ENCODE results near the gene KBTBD12. TPM values are rescaled to one million over a fixed set of nuclear protein-coding genes. Genes with fewer than 3 reads are reported as not detected.
A peak's percentile ranks its signal among the peaks of the same experiment; 100 is the strongest.

KBTBD12 gene
- total and polyA plus RNA-seq, 4 donors, result 0.02 to 0.89 (median 0.08) TPM; not detected in 1

DNA sequence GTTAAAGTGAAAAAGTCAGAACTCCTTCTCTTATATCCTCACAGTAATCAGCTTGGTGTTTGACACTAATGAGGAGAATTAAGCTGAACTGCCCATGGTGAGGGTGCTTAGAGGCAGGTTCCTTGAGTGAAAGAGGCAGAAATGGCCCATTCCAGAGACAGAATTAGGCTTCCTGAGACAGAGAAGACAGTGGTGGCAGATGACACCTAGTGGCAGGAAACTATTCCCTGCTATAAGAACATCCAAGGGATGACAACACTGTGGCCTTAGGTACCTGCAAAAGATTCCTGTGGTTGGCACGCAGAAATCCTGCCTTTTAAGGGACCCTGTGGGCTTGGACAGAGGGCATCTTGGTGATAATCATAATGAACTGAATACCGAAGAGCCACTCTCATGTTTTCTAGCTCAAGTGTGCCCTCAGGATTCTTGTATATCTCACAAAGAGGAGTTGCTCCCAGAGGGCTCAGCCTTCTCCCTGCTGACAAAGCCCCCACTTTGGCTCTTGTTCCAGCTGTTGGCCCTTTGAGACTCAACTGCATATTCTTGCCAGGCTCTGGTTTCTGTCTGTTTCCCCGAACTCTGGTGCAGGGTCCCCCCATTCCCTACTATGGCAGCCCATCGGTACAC is 56.0 kb downstream of the KBTBD12 start:
- no peak overlapping the region for H3K27ac ChIP-seq (ENCODE audit: low read depth in 1 of 2, low read length in 2 of 2)
- no peak for DNase-seq (ENCODE audit: low spot score)
- WGBS, result 66% methylated on average over 4 of the region's 4 CpGs

More for the DNA sequence above, 56.0 kb downstream of the KBTBD12 start:
- H3K36me3 ChIP-seq (ENCODE audit: control insufficient read depth in 4 of 4, insufficient read depth in 3 of 4, low read depth in 1 of 4, low read length in 3 of 4), result no peaks in the 10 kb centered on the region
- no peak overlapping the region for H3K9ac ChIP-seq (ENCODE audit: low read depth in 1 of 2, low read length in 2 of 2)
- TF ChIP-seq RAD21 (IDR thresholded peaks at IDR 0.05), result peak; percentile 94 to 96
- peak; percentile 73 for TF ChIP-seq CTCF (IDR thresholded peaks at IDR 0.05; ENCODE audit: low read depth, low read length, missing input control)
- TF ChIP-seq, protein P1, sequence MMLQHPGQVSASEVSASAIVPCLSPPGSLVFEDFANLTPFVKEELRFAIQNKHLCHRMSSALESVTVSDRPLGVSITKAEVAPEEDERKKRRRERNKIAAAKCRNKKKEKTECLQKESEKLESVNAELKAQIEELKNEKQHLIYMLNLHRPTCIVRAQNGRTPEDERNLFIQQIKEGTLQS (IDR thresholded peaks at IDR 0.05), result no peak
- TF ChIP-seq FOXA2 (IDR thresholded peaks at IDR 0.05), result no peak
- TF ChIP-seq GABPA (IDR thresholded peaks at IDR 0.05 in 1 of 2, conservative IDR thresholded peaks at IDR 0.05 in 1 of 2), result no peak
- TF ChIP-seq MAX (IDR thresholded peaks at IDR 0.05), result no peak
- no peak for TF ChIP-seq RXRA (IDR thresholded peaks at IDR 0.05)
- no peak for TF ChIP-seq YY1 (IDR thresholded peaks at IDR 0.05)
- no peak for TF ChIP-seq EGR1 (IDR thresholded peaks at IDR 0.05; ENCODE audit: low read depth in 2 of 2)
- TF ChIP-seq JUND (IDR thresholded peaks at IDR 0.05), result no peak
- TF ChIP-seq, protein P2, sequence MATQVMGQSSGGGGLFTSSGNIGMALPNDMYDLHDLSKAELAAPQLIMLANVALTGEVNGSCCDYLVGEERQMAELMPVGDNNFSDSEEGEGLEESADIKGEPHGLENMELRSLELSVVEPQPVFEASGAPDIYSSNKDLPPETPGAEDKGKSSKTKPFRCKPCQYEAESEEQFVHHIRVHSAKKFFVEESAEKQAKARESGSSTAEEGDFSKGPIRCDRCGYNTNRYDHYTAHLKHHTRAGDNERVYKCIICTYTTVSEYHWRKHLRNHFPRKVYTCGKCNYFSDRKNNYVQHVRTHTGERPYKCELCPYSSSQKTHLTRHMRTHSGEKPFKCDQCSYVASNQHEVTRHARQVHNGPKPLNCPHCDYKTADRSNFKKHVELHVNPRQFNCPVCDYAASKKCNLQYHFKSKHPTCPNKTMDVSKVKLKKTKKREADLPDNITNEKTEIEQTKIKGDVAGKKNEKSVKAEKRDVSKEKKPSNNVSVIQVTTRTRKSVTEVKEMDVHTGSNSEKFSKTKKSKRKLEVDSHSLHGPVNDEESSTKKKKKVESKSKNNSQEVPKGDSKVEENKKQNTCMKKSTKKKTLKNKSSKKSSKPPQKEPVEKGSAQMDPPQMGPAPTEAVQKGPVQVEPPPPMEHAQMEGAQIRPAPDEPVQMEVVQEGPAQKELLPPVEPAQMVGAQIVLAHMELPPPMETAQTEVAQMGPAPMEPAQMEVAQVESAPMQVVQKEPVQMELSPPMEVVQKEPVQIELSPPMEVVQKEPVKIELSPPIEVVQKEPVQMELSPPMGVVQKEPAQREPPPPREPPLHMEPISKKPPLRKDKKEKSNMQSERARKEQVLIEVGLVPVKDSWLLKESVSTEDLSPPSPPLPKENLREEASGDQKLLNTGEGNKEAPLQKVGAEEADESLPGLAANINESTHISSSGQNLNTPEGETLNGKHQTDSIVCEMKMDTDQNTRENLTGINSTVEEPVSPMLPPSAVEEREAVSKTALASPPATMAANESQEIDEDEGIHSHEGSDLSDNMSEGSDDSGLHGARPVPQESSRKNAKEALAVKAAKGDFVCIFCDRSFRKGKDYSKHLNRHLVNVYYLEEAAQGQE (IDR thresholded peaks at IDR 0.05), result no peak
- TF ChIP-seq ZBTB33 (IDR thresholded peaks at IDR 0.05), result no peak
- no peak for TF ChIP-seq TAF1 (conservative IDR thresholded peaks at IDR 0.05)
- TF ChIP-seq HNF4A (conservative IDR thresholded peaks at IDR 0.05), result peak in 1 of 2 donors; percentile 25
- no peak for TF ChIP-seq HNF4G (IDR thresholded peaks at IDR 0.05)
- TF ChIP-seq FOXA1 (IDR thresholded peaks at IDR 0.05), result no peak
- TF ChIP-seq SP1 (IDR thresholded peaks at IDR 0.05), result no peak
- no peak for TF ChIP-seq NR2F2 (IDR thresholded peaks at IDR 0.05)
- no peak overlapping the region for H3K4me3 ChIP-seq (ENCODE audit: low read depth in 1 of 3, low read length in 3 of 3)
- peaks cover 0 to 12% (median 6%) of the 10 kb centered on the region in 4 donors for H3K4me1 ChIP-seq (ENCODE audit: control insufficient read depth in 4 of 4, insufficient read depth in 4 of 4, low read length in 3 of 4)
- H3K9me3 ChIP-seq (ENCODE audit: control insufficient read depth in 4 of 4, low read length in 3 of 4), result no peaks in the 10 kb centered on the region
- H3K27me3 ChIP-seq (ENCODE audit: control insufficient read depth in 4 of 4, insufficient read depth in 4 of 4, low read length in 3 of 4), result no peaks in the 10 kb centered on the region

Data from liver (tissue), 9 donors.